Measurements from ENCODE around the gene DOCK8.

DOCK8 gene

GRCh38 chr9:259405-260404 is 45.0 kb downstream of the DOCK8 start:
- no peak for TF ChIP-seq CTCF (IDR thresholded peaks at IDR 0.05)

- TF ChIP-seq CTCF (IDR thresholded peaks at IDR 0.05): no peak
Observed at GRCh38 chr9:264231-264630, 49.6 kb downstream of the DOCK8 start.

- no peak for TF ChIP-seq CTCF (IDR thresholded peaks at IDR 0.05)
Observed at GRCh38 chr9:265209-265870, 50.7 kb downstream of the DOCK8 start.

GRCh38 chr9:266228-266627 is 51.6 kb downstream of the DOCK8 start:
- TF ChIP-seq CTCF (IDR thresholded peaks at IDR 0.05): no peak

- TF ChIP-seq CTCF (IDR thresholded peaks at IDR 0.05): no peak
Observed at GRCh38 chr9:268616-269015, 54.0 kb downstream of the DOCK8 start.

GRCh38 chr9:269081-269711 is 54.5 kb downstream of the DOCK8 start:
- no peak for TF ChIP-seq CTCF (IDR thresholded peaks at IDR 0.05)

GRCh38 chr9:270657-271237 is 56.1 kb downstream of the DOCK8 start:
- no peak for TF ChIP-seq CTCF (IDR thresholded peaks at IDR 0.05)
